IPS-20b (cell line): ENCODE data around the gene BABAM2.
"Not testable (repeated sequence)": the region's sequence is repeated elsewhere in the genome, so short reads cannot be mapped to it uniquely, and the experiment has no call there.

ENCODE experiments used
- H3K27ac ChIP-seq: one replicate; pipeline ENCODE4 v1.5.1; 2013; ENCODE audit warnings: low read length
- H3K27me3 ChIP-seq: 2 replicates; pipeline ENCODE4 v1.6.1; 2013; ENCODE audit warnings: mild to moderate bottlenecking, low read length, inconsistent platforms; ENCODE audit not compliant: insufficient read depth
- H3K36me3 ChIP-seq: 2 replicates; pipeline ENCODE4 v1.6.1; 2013; ENCODE audit warnings: low read depth, mild to moderate bottlenecking, inconsistent platforms, low read length, moderate library complexity; ENCODE audit not compliant: insufficient read depth
- H3K4me1 ChIP-seq: 2 replicates; pipeline ENCODE4 v1.6.1; 2013; ENCODE audit warnings: mild to moderate bottlenecking, control low read depth, inconsistent platforms, low read length, moderate library complexity; ENCODE audit not compliant: insufficient read depth
- H3K4me3 ChIP-seq: 2 replicates; pipeline ENCODE4 v1.5.1; 2013; ENCODE audit warnings: mild to moderate bottlenecking, low read length, inconsistent platforms
- H3K9ac ChIP-seq: 2 replicates; pipeline ENCODE4 v1.6.1; 2013; ENCODE audit warnings: low read depth, mild to moderate bottlenecking, inconsistent platforms, low read length, moderate library complexity
- H3K9me3 ChIP-seq: 2 replicates; pipeline ENCODE4 v1.6.1; 2013; ENCODE audit warnings: mild to moderate bottlenecking, low read depth, low read length, inconsistent platforms; ENCODE audit not compliant: insufficient read depth

Gene BABAM2

DNA sequence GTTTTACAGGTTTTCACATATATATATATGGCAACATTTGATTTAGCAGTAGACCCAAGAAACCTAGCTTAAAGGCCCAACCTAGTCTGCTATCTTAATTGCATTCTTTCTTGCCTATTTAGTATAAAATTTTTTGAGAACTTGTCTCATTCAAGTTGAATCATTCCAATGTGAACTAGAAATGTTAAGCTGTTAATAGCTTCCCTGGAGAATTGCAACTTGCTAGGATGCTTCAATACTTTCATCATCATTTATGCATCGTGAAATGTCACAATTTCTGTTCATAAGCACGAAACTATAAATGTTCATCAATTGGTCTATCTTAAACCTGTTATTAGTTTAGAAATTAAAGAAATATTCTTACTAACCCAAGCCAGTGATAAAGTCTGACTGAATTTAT, 217.6 kb downstream of the BABAM2 start:
- Histone ChIP-seq H3K9ac (no peak overlapping the region), H3K27ac (no peak overlapping the region), H3K27me3 (no peaks in the 10 kb centered on the region), H3K36me3 (no peaks in the 10 kb centered on the region), H3K9me3 (no peaks in the 10 kb centered on the region), H3K4me1 (no peaks in the 10 kb centered on the region), H3K4me3 (no peak overlapping the region)

DNA sequence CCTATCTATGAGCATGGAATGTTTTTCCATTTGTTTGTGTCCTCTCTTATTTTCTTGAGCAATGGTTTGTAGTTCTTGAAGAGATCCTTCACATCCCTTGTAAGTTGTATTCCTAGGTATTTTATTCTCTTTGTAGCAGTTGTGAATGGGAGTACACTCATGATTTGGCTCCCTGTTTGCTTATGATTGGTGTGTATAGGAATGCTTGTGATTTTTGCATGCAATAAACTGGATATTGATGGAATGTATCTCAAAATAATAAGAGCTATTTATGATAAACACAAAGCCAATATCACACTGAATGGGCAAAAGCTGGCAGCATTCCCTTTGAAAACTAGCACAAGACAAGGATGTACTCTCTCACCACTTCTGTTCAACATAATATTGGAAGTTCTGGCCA, 223.2 kb downstream of the BABAM2 start:
- not testable (repeated sequence) for H3K4me3 ChIP-seq, H3K4me1 ChIP-seq, H3K27ac ChIP-seq, H3K36me3 ChIP-seq, H3K27me3 ChIP-seq, H3K9me3 ChIP-seq, H3K9ac ChIP-seq

DNA sequence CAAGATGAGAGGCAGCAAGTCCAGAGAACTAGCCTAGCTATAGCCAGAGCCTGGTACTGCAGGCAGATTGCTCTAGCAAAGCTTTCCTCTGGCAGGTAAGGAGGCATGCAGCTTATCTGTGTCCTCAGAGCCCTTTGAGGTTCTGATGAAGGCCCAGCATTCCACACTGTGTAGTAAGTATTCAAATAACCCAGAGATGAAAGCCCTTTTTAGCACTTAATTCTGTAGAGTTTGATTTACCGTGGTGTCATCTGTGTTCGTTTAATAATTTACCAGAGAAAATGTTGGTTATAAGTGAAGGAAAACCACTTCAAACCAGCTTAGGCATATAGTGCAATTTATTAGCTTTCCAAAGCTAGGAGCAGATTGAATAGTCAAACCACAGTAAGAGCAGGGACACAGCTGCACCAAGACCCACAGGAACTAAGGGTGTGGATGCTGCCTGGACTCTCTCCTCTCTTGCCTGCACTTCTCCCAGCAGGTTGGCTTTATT, 226.6 kb downstream of the BABAM2 start:
- H3K27me3 ChIP-seq, result no peaks in the 10 kb centered on the region
- no peaks in the 10 kb centered on the region for H3K4me1 ChIP-seq
- H3K4me3 ChIP-seq, result no peak overlapping the region
- H3K9ac ChIP-seq, result no peak overlapping the region
- no peaks in the 10 kb centered on the region for H3K9me3 ChIP-seq
- no peak overlapping the region for H3K27ac ChIP-seq
- H3K36me3 ChIP-seq, result no peaks in the 10 kb centered on the region

DNA sequence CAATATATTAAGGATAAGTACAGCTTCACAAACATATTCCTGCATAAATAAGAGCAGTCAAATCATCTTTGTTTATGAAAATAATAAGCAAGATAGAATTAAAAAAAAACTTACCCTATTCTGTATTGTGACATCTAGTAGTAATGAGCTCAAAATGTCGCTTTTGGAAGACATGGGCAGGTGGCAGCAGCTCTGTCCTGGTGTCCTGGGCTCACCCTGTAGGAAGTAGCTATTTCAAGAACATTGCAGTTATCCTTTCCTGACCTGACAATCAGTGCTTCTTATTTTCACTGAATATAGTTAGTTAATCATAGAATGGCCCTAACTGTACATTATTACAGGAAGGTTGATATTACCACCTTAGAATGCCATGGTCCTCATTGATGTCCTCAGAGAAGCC, 229.1 kb downstream of the BABAM2 start:
- Histone ChIP-seq H3K27ac (no peak overlapping the region), H3K9ac (no peak overlapping the region), H3K4me3 (no peak overlapping the region), H3K9me3 (no peaks in the 10 kb centered on the region), H3K4me1 (no peaks in the 10 kb centered on the region), H3K27me3 (no peaks in the 10 kb centered on the region), H3K36me3 (no peaks in the 10 kb centered on the region)

DNA sequence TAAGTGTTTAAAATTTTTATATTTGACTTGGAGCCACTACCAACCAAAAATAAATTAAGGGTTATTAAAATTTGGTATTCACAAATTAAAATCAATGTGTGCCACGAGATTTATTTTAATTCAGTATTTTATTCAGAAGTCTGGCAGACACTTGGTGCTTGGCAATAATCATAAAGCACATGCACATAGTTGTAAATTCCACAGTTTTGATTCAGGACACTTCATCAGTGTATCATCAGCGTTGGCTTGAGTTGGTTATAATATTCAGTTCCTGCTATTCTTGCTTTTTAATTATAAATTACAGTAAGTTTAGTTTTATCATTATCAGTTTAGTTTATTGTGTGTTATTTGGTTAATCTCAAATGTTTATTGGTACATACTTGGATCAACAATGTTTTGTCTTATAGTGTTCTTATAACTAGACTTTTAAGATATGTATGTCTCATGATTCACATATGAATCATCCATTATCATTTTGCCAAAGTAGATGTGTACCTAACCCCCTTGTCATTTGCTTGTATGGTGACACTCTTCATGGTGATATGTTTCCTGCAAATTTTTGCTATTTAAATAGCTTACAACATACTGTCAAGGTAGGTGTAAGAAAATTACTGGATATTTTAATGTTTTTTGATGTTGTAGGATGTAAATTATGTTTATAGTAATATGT, 237.9 kb downstream of the BABAM2 start:
- Histone ChIP-seq H3K36me3 (no peaks in the 10 kb centered on the region), H3K9ac (no peak overlapping the region), H3K4me3 (no peak overlapping the region), H3K27ac (no peak overlapping the region), H3K4me1 (no peaks in the 10 kb centered on the region), H3K27me3 (no peaks in the 10 kb centered on the region), H3K9me3 (no peaks in the 10 kb centered on the region)

DNA sequence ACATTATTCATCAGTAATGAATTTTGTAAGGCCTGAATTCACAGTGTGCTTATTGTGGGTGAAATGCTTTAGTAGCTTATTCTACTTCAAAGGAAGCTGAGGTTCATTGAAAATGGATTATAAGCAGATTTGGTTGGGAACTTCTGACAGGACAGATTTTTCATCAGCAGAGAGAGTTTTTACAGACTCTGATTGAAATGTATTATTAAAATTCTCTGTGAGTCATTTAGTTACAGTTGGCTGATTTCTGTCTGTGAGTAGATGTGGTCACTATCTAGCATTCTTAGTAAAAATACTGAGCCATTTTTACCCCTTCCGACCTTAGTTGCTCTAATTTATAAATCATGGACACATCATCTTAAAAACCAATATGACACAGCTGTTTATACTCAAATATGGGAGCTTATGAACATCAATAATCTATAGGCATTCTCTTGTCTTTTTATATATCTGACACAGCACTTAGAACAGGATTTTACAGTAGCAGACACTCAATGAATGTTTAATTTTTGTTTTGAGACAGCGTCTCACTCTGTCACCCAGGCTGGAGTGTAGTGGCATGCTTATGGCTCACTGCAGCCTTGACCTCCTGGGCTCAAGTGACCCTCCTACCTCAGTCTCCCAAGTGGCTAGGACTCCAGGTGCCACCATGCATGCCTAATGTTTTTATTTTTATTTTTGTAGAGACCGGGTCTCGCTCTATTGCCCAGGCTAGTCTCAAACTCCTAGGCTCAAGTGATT, 239.6 kb downstream of the BABAM2 start:
- no peak overlapping the region for H3K9ac ChIP-seq
- H3K36me3 ChIP-seq, result no peaks in the 10 kb centered on the region
- H3K27me3 ChIP-seq, result no peaks in the 10 kb centered on the region
- H3K4me3 ChIP-seq, result no peak overlapping the region
- H3K4me1 ChIP-seq, result no peaks in the 10 kb centered on the region
- H3K27ac ChIP-seq, result no peak overlapping the region
- H3K9me3 ChIP-seq, result no peaks in the 10 kb centered on the region

DNA sequence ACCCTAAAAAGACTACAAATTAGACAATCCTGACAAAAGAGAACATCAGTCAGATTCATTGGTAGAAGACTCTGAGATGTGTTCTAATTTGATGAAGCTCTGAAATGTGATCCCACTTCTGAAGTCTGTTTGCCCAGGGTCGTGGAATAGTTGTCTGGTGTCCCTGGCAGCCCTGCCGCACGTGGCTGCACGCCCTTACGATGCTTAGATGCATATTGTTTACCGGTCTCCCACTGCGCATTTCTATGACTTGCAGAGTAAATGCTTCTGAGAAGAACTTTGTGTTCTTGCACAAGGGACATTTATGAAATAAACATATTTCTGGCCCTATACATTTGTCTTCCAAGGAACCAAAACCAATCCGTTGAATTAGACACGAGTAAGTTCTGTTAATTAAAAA, 243.2 kb downstream of the BABAM2 start:
- H3K9me3 ChIP-seq, result no peaks in the 10 kb centered on the region
- no peak overlapping the region for H3K9ac ChIP-seq
- no peaks in the 10 kb centered on the region for H3K36me3 ChIP-seq
- no peaks in the 10 kb centered on the region for H3K27me3 ChIP-seq
- no peak overlapping the region for H3K27ac ChIP-seq
- H3K4me3 ChIP-seq, result no peak overlapping the region
- no peaks in the 10 kb centered on the region for H3K4me1 ChIP-seq

DNA sequence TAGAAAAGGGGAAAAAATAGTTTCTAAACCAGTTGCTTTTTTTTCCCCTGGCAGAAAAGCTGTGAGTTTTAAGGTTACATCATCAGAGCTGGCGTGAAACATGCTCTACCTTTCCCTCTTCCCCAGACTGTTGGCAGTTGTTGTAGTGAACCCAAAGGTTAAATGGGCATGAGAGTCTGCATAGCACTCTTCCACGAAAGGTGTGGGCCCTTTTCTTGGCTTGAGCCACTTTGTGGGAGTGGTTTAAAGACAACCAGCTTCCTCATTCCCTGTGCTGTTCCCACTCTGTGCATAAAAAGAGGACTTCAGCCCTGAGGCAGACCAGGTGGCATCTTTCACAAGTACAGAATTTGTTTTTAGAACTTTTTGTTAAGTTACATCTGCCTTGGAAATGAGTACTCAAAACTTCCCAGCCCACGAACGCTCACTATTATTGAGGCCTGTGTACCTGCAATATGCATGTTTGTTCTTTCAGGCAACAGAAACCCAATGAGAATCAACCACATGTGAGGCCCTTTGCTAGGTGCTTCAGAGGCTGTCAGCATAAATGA, 243.8 kb downstream of the BABAM2 start:
- Histone ChIP-seq H3K4me3 (no peak overlapping the region), H3K27ac (no peak overlapping the region), H3K9me3 (no peaks in the 10 kb centered on the region), H3K27me3 (no peaks in the 10 kb centered on the region), H3K4me1 (no peaks in the 10 kb centered on the region), H3K36me3 (no peaks in the 10 kb centered on the region), H3K9ac (no peak overlapping the region)

DNA sequence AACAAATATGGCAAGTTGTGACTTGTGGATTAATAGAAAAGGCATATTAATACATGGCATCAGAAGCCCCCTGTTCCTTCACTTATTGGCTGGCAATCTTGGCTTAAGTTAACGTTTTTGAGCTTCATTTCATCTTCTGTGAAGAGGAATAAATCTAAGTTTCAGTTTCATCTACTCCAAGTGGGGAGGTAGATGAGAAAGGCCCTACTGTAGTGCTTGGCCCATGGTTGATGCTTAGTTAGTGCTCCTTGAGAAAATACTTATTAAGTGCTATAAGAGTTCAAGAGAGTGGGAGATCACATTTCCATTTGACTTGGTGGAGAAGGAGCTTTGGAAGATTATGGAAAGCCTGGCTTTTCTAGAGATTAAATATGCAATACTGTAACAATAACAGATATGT, 244.3 kb downstream of the BABAM2 start:
- no peaks in the 10 kb centered on the region for H3K27me3 ChIP-seq
- no peaks in the 10 kb centered on the region for H3K9me3 ChIP-seq
- H3K27ac ChIP-seq, result no peak overlapping the region
- no peak overlapping the region for H3K9ac ChIP-seq
- no peaks in the 10 kb centered on the region for H3K36me3 ChIP-seq
- no peaks in the 10 kb centered on the region for H3K4me1 ChIP-seq
- no peak overlapping the region for H3K4me3 ChIP-seq

DNA sequence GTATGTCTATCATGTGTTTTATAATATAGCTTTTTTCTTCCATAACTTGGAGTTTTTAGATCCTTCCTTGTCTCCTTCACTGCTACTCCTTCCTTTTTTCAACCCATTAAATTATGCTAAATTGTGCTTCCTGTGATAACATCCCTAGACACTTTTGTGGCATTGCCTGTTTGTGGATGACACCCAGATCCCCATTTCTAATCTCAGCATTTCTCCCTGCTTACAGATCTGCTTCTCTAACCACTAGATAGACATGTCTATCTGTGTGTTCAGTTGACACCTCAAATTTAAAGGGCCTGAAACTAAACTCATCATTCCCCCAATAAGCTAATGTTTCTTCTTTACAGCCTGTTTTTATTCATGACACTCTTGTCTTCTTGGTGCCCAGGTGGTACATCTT, 244.8 kb downstream of the BABAM2 start:
- no peaks in the 10 kb centered on the region for H3K4me1 ChIP-seq
- no peaks in the 10 kb centered on the region for H3K27me3 ChIP-seq
- no peaks in the 10 kb centered on the region for H3K9me3 ChIP-seq
- no peak overlapping the region for H3K4me3 ChIP-seq
- no peaks in the 10 kb centered on the region for H3K36me3 ChIP-seq
- no peak overlapping the region for H3K27ac ChIP-seq
- no peak overlapping the region for H3K9ac ChIP-seq

DNA sequence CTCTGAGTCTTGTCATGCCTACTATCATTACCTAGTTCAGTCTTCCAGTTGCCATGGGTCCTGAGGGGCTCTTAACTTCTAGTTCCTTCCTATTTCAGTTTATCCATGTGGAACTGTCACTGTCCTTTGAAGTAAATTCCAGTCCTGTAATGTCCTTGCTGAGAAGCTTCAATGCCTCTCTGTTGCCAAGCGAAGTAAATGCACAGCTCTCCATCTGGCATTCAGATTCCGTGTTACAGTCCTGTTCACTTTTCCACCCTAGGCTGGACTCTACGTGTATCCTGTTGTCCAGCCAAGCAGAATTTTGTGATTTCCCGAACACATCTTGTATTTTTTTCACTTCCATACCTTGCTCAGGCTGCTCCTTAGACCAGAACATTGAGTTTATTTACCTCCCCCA, 245.3 kb downstream of the BABAM2 start:
- Histone ChIP-seq H3K36me3 (no peaks in the 10 kb centered on the region), H3K9ac (no peak overlapping the region), H3K27me3 (no peaks in the 10 kb centered on the region), H3K9me3 (no peaks in the 10 kb centered on the region), H3K4me1 (no peaks in the 10 kb centered on the region), H3K4me3 (no peak overlapping the region), H3K27ac (no peak overlapping the region)

DNA sequence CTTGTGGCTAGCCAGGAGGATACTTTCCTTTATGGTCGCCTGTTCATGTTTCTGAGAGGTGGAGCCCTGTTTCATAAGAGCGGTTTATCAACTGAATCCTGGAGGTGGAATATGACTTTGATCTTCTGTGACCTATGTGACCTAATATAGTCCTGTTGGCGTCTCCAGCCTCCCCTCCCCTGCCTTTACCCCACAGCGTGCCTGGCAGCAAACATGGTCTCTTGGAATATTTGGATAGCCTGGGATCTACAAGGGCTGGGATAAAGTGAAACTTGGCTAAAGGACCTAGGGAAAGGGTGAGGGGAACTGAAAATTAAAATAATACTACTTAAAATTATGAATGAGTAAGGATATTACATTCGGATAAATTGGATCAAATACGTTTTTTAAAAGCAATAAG, 246.0 kb downstream of the BABAM2 start:
- Histone ChIP-seq H3K9me3 (no peaks in the 10 kb centered on the region), H3K27ac (no peak overlapping the region), H3K27me3 (no peaks in the 10 kb centered on the region)

More for the DNA sequence above, 246.0 kb downstream of the BABAM2 start:
- Histone ChIP-seq H3K9ac (no peak overlapping the region), H3K36me3 (no peaks in the 10 kb centered on the region), H3K4me3 (no peak overlapping the region), H3K4me1 (no peaks in the 10 kb centered on the region)
